Posterior vena cava (tissue), 2 donors: ENCODE results near the gene PSMD2. TPM values are rescaled to one million over a fixed set of nuclear protein-coding genes. Genes with fewer than 3 reads are reported as not detected.
"Not testable (repeated sequence)": the region's sequence is repeated elsewhere in the genome, so short reads cannot be mapped to it uniquely, and the experiment has no call there.

Source experiments
- DNase-seq: peaks from one replicate; pipeline ENCODE4 v3.0.0-alpha.2; 2020; ENCODE audit warnings: low spot score
- intact Hi-C, 2 donors: fragments of 100-400 bp; cut with DNase I; formaldehyde crosslinking; loops; one replicate each; pipeline versions ENCODE4 v1.14.1 to v1.14.2; 2022 to 2023
- long read RNA-seq, 2 donors: library from polyadenylated mRNA; unstranded; transcript quantifications; one replicate each; pipeline ENCODE4 v2.0.0, GENCODE V29; 2020 to 2021
- total RNA-seq, 2 donors: library from RNA; stranded (reverse); fragmentation: NEBNext Ultra II Directional; extraction: Animal tissue kit (Norgen Biotek cat#: 25700); gene quantifications; one replicate each; pipeline ENCODE4 v1.2.1, GENCODE V29; 2021
- donor health status: DM: yes; HTN: yes; CAD: no.
- donor health status: DM: yes; HTN: yes; CAD: no.

The PSMD2 gene
- 100 to 1,000 TPM; 128 to 163 TPM for total RNA-seq
- long read RNA-seq, donor 1, transcript PSMD2-201 (21 exons, 3,449 nt) = major isoform, 121 of 156 reads
- long read RNA-seq, donor 1, partial matches to known transcripts = 23 of 156 reads
- long read RNA-seq, donor 1, other reads (novel, unspliced or antisense) = 12 of 156 reads
- long read RNA-seq, donor 2, transcript PSMD2-201 (21 exons, 3,449 nt) = major isoform, 425 of 674 reads
- long read RNA-seq, donor 2, partial matches to known transcripts = 194 of 674 reads
- long read RNA-seq, donor 2, other reads (novel, unspliced or antisense) = 55 of 674 reads

- peak; percentile 99 for DNase-seq
- intact Hi-C loops = no loop called here
Measured at GRCh38 chr3:184298759-184299487, at the start of gene PSMD2. PSMD2 (plus strand) TSS chr3:184299241; CDS start chr3:184299267, 26 bp downstream.

- peak; percentile 98 for DNase-seq
- intact Hi-C loops = loop anchor here (10.0 kb wide), 2 partner anchors 105 to 115 kb away; partner anchors contain the start of gene EIF2B5 (in 1 of the 2)
Measured at GRCh38 chr3:184249412-184250166, 49.5 kb upstream of the PSMD2 start, which contains the start of gene EEF1AKMT4. EEF1AKMT4 (plus strand) TSS chr3:184249672; CDS start chr3:184249695, 23 bp downstream.

- DNase-seq = peak; percentile 94
- intact Hi-C loops = no loop called here
Measured at GRCh38 chr3:184250167-184250828, 48.7 kb upstream of the PSMD2 start.

GRCh38 chr3:184255291-184256039, 43.6 kb upstream of the PSMD2 start:
- DNase-seq = peak; percentile 30
- intact Hi-C loops = no loop called here

- DNase-seq = peak; percentile 31
- intact Hi-C loops = no loop called here
Measured at GRCh38 chr3:184257083-184257915, 41.7 kb upstream of the PSMD2 start.

- intact Hi-C loops = no loop called here
- peak; percentile 62 for DNase-seq
Measured at GRCh38 chr3:184258926-184259325, 40.1 kb upstream of the PSMD2 start.

- intact Hi-C loops = no loop called here
- DNase-seq = peak; percentile 76
Measured at GRCh38 chr3:184259396-184259877, 39.6 kb upstream of the PSMD2 start.

GRCh38 chr3:184259878-184260723, 38.9 kb upstream of the PSMD2 start:
- intact Hi-C loops = no loop called here
- DNase-seq = peak; percentile 83

GRCh38 chr3:184260724-184261269, 38.2 kb upstream of the PSMD2 start:
- DNase-seq = peak; percentile 79
- intact Hi-C loops = no loop called here

- intact Hi-C loops = no loop called here
- peak; percentile 83 for DNase-seq
Measured at GRCh38 chr3:184261270-184261853, 37.7 kb upstream of the PSMD2 start, which contains the start of gene CAMK2N2. CAMK2N2 (minus strand) TSS chr3:184261553; CDS start chr3:184261285, 268 bp downstream.

- intact Hi-C loops = no loop called here
- DNase-seq = peak; percentile 76
Measured at GRCh38 chr3:184261854-184262763, 36.9 kb upstream of the PSMD2 start.

- DNase-seq = peak; percentile 66
- intact Hi-C loops = no loop called here
Measured at GRCh38 chr3:184262764-184263179, 36.3 kb upstream of the PSMD2 start.

- DNase-seq, intact Hi-C loops: not testable (repeated sequence)
Measured at GRCh38 chr3:184267249-184267648, 31.8 kb upstream of the PSMD2 start.

- DNase-seq = no peak
- intact Hi-C loops = loop anchor here in 1 of 2 donors (5.0 kb wide), 1 partner anchor 1690 kb away; no protein-coding TSS in a partner anchor
Measured at GRCh38 chr3:184272269-184272668, 26.8 kb upstream of the PSMD2 start.

- DNase-seq = peak; percentile 60
- intact Hi-C loops = no loop called here
Measured at GRCh38 chr3:184275381-184275701, 23.7 kb upstream of the PSMD2 start.
